NCI-H187 treated with DMSO at 0.1 percent for 48 hours (cell line): ENCODE measurements around the gene IMPDH1.

Source experiments
- DNase-seq: peaks from one replicate; lab custom pipeline; 2025; lab: John Stamatoyannopoulos, UW

The IMPDH1 gene

DNA sequence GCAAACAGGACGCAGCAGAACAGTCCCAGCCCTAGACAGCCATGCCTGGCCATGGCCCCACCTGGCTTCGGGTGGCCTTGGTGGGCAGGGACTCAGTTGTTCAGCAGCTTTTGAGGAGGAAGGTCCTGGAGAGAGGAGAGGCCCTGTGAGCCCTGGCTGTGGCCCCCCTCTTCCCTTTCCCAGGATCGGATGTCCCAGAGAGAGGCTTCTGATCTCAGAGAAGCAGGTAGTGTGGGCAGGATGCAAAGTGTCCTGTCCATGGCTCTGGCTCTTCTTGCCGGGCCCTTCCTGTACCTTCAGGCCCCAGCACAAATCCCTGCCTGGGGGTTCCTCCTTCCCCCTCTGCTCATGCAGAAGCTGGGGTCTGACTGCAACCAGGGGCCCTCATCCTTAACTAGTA lies 49.8 kb downstream of the IMPDH1 start:
- DNase-seq, result no peak

DNA sequence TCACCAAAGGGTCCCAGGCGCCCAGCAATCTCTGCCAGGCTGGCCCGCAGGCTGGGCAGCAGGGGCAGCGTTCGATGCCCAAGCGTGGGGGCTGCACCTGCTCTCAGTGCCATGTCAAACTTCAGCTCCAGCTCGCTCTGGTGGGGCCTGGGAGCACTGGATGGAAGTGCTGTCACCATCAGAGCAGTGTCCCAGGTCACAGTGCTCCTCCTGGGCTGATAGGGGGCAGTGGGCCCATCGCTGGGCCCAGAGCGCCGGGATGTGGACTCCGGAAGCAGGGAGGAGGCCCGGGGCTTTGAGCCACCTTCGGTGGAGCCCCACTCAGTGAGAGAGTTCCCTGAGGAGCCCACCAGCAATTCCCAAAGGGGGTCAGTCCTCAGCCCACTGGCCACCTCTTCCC lies 50.4 kb downstream of the IMPDH1 start:
- no peak for DNase-seq

DNA sequence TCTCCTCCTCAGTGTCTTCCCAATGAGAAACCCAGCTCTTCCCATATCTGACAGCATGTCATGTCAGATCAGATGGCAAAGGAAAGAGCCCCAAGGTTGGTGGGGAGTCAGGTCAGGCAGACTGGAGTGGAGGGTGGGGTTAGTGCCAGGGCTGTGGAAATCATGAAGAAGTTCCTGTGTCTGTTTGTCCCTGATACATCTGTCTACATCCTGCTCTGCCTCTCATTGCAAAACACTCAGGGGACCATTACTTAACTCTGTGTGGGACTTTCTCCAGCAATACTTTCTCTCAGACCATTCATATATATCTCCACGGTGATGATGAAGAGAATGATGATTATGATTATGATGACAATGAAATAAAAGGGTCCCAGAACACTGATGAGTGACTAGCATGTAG lies 51.5 kb downstream of the IMPDH1 start:
- no peak for DNase-seq

DNA sequence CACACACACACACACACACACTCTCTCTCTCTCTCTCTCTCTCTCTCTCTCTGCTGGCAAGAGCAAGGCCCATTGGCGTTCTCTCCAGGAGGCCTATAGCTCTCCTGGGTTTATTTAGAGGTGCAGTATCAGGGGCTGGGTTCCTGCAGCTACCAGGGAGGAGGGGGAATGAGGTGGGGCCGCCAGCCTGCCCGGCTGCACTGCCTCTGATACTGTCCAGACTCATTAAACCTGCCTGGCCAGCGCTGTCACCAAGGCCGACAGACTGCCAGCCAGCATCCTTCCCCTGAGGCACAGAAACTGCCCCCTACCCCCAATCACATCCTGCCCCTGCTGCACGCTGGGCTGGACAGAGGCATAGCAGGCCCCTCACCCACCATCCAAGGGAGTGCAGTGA lies 52.6 kb downstream of the IMPDH1 start:
- no peak for DNase-seq

DNA sequence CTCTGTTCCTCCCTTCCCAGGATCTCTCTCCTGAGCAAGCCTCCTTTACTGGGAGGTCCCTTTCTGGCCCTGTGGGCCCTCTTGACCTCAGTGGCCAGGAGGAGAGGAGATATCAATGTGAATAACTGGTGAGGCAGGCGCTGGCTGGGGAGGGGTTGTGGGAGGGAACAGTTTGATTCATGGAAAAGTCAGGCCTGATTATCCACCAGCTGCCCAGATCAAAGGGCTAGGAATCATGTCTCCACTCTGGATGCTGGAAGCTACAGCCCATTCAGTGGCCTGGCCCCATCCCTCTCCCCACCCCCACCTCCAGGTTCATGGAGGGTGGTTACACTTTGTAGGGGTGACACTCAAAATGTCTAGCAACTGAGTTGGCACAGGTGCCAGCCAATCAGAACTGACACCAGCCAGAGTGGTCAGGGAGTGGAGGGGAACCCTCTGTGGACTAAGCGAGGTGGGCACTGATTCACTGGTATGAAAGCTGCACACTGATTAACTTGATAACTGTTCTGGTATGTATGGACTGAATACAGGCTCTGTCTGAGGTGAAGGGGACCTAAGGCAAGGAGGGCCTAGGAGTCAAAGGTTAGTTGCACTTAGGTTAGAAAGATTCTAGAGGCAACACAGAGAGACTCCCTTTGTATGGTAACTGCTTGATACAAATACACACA lies 53.1 kb downstream of the IMPDH1 start:
- DNase-seq, result no peak

DNA sequence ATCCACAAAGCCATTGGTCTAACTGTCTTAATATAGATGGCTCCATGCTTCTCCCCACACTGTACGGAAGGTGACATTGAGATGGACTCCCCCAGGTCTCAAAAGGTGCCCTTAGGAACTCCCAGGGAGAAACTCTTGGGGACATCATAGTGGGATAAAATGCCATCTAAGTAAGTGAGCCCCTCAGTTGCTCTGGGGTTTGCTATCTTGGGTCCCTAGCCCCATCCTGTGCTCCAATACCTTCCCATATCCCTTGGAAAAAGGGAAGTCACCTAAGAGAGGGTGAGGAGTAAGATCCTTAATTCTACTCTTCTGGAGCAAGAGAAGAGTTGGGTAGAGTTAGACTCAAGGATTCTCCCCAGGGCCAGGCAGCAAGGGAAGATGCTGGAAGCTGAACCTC lies 56.2 kb downstream of the IMPDH1 start:
- DNase-seq, result no peak

DNA sequence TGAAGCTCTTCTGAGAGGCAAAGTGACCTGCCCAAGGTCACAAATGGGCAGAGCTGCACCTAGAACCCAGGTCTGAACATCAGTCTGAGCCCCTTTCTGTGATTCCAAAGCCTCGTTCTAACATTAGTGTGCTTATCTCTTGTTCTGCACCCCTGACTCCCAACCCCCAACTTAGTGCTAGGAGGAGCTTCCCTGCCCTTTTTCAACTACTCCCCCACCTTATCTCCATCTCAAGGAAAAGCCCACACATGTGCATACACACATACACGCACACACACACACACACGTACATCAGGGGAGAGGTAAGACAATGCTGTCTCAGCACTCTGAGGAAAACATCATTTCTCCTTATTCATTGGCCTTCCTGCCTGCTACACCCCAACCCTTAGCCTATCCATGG lies 56.6 kb downstream of the IMPDH1 start:
- DNase-seq, result no peak

DNA sequence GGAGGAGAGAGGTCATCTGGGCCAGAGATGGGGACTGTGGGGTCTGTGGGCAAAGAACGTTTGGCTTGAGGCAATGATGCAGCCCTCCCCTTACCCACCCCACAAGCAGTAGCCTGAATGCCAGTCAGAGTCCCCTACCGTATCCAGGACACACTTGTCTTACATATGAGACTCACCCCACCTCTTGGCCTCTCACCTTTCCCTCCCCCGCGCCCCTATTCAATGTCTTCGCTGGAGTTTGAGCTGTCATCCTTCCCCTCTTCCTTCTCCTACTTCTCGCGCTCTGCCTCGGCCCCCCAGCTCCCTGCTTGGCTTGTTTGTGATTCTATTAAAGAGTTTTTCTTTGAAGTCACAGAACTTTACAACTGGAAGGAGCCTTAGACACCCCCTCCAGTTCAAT lies 57.1 kb downstream of the IMPDH1 start:
- no peak for DNase-seq

DNA sequence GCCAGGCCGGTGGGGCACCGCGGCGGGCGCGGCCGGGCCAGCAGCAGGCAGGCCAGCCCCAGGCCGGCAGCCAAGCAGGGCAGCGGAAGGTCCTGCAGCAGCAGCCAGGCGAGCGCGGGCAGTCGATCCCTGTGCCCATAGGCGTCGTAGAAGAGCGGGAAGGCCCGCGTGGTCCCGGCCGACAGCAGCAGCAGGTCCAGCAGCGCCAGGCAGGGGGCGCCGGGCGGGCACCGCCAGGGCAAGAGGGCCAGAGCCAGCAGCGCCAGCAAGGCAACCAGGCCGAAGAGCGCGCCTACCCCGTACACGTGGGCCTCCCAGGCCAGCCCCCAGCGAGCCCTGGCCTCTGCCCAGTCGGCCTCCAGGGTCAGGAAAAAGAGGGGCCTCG lies 57.6 kb downstream of the IMPDH1 start:
- DNase-seq, result no peak

DNA sequence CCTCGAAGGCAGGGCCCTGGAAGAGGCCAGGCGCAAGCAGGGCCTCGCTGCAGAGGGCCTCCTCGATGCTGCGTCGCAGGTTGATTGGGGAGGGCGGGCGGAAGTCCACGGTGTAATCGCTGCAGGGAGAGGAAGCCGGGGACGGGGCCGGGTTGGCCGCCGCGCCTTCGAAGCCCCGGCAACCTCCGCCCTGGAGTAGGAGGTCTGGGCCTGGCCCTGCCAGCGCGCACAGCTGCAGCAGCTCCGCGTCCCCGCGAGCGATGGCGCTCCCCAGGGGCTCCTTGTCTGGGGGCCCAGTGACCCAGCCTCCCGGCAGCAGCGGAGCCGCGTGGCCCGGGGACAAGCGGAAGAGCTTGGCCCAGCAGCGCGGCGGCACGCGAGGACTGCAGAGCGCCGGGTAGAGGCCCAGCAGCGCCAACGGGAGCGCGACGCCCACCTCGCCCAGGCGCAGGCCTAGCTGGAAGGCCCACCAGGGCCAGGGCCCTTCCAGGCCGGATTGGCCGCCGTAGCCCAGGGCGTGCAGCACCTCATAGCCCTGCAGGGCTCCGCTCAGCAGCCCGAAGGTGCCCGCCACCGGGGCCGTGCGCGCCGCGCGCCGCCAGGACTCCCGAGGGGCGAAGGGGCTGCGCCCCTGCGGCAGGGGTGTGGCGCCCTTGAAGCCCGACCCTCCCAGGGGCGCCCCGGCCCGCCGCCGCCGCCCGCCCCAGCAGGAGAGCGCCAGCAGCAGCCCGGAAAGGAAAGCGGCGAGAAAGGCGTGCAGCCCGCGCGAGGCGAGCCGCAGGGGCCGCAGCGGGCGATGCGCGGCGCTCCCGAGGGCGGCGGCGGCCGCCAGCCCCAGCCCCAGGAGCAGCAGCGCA lies 58.3 kb downstream of the IMPDH1 start:
- no peak for DNase-seq

DNA sequence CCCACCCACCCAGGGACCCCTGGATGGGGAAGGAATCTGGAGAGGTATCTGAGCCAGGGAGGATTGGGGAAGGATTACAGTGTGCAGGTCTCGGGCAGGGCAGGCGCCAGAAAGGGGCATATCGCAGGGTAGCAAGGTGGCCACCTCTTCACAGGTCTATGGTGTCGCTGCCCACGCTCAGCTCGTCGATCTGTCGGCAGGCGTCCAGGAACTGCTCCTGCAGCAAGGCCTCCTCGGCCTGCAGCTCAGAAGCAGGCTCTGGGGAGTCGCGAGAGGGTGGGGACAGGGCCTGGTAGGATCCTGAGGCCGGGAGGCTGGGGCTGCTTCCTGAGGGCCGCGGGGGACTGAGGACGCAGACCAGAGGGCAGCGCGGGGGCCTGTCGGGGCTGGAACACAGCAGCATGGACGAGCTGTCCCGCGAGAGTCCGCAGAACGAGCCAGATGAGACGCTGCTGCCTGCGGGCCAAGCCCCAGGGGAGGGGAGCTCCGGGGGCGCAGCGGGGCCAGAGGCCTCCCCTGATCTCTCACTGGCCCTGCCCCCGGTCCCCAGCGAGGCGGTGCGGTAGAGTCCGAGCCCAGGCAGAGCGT lies 59.0 kb downstream of the IMPDH1 start:
- no peak for DNase-seq

DNA sequence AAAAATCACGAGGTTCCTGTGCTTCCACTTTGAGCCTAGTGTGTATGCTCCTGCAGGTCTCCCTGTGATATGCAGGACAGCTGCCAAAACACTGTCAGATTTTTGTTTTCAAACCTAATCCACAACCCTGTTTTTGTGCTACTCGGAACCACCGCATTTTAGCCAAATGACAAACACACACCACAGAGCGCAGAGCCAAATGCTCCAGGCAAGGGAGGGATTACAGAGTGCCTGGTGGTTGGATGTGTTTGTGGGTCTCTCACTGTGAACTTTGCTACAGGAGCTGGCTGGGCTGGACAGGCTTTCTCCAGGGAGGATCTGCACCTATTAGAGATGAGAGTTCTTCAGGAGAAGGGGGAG lies 60.3 kb downstream of the IMPDH1 start:
- DNase-seq, result no peak

DNA sequence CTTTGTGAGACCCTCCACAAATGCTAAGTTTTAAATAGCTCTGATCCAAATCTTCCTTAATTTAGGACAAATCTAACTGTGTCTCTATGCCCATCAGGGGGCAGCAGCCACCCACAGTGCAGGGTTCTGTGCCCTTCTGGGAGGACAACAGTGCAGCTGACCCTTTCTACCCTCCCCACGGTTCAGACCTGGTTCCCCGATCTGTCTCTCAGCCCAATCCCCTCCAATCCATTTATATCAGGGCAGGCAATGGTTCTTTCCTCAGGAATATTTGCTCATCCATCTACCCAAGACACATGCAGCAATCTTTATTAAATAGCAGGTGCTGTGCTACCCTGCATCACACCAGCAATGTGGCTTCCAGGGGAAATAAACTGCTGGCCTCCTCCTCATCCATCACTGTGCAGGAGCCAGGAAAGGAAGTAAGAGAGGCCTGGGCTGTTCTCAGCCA lies 62.1 kb downstream of the IMPDH1 start:
- DNase-seq, result no peak

DNA sequence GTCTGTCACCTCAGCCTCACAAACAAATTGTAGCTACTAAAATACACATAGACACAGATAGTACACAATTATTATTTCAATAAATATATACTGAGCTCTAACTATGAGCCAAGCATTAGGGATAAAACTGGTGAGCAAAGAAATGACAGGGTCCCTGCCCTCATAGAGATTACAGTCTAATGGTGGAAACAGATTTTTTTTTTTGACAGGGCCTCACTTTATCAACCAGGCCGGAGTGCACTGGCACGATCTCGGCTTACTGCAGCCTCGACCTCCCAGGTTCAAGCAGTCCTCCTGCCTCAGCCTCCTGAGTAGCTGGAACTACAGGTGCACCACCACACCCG lies 65.4 kb downstream of the IMPDH1 start:
- no peak for DNase-seq

DNA sequence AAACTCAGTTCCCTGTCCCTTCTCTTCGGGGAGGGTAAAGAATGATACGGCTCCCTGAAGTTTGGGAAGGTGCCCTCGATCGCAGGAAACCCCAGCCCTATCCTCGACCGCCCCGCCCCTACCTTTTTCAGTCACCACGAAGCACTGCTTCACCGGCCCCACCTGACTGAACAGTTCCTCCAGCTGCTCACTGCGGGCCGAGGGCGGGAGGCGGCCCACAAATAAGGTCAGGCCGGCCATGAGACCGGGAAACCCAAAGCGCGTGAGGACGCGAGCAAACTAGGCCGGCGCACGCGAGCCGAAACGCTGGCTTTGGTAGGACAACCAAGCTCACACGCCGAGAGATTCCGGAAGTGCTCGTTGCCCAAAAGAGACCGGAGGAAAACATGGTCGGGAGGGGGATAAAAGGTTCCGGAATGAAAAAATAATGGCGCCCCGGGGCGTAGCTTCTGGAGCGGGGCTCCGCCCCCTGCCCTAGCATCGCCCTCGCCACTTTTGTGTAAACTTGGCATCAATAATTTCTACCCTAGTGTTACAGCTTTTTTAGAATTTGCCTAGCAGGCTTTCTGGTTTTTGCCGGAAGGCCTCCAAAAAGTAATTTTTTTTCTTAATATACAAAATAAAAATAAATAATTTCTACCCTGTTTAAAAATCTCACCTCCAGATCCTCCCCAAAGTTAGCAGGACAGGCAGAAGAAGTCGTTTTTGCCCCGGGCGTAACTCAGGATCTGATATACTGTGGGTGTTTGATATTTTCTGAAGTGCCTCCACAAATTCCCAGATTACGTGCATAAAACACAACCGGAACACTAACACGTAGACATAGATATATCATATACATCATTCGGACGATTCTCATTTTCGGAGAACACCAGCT lies 66.0 kb downstream of the IMPDH1 start, which contains the start of gene RBM28:
Gene RBM28, minus strand, starts transcription at position 355 of the 877 bp plus-strand sequence. Its CDS starts 115 bp downstream, at position 240.
- DNase-seq, result peak; percentile 74
